Non-pigmented ciliary epithelial cell (primary cell): Measurements from ENCODE around the gene HERC6.
"Not testable (repeated sequence)": the region's sequence is repeated elsewhere in the genome, so short reads cannot be mapped to it uniquely, and the experiment has no call there.

Experiments
- DNase-seq: peaks from one replicate; pipeline ENCODE4 v3.0.0-alpha.2; 2010; ENCODE audit warnings: low read depth

The HERC6 gene

DNA sequence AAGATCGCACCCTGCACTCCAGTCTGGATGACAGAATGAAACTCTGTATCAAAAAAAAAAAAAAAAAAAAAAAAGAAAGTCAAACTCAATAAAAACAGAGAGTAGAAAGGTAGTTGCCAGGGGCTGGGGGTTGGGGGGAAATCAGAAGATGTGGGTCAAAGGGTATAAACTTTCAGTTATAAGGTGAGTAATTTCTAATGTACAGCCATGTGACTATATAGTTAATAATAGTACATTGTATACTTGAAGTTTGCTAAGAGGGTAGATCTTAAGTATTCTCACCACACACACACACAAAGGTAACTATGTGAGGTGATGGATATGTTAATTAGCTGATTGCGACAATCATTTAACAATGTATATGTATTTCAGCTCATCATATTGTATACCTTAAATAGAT, 11.5 kb downstream of the HERC6 start:
- no peak for DNase-seq

DNA sequence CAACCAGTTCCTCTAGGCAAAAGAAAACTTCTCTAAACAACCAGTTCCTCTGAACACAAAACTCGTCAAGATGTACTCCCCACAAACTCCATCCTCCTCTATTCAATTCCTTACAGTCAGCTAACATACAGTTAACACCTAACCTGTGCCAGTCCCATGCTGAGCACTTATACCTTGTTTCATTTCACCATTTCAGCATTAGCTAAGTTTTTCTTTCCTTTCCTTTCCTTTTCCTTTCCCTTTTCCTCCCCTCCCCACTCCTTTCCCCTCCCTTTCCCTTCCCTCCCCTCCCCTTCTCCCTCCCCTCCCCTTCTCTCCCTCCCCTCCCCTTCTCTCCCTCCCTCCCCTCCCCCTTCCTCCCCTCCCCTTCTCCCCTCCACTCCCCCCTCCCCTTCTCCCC, 13.1 kb downstream of the HERC6 start:
- no peak for DNase-seq

DNA sequence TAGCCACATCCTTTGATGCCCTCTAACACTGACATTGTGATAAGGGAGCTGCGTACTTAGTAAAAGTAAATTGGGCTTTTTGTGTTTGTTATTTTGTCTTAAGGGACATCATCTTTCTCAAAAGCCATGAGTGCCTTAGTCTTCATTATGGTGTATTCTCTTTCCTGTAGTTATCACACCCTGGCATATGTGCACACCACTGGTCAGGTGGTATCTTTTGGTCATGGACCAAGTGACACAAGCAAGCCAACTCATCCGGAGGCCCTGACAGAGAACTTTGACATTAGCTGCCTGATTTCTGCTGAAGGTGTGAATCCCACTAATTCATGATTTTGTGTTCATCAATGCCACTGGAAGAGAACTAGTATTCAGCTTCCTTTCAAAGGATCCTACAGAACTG, 18.0 kb downstream of the HERC6 start:
- no peak for DNase-seq

DNA sequence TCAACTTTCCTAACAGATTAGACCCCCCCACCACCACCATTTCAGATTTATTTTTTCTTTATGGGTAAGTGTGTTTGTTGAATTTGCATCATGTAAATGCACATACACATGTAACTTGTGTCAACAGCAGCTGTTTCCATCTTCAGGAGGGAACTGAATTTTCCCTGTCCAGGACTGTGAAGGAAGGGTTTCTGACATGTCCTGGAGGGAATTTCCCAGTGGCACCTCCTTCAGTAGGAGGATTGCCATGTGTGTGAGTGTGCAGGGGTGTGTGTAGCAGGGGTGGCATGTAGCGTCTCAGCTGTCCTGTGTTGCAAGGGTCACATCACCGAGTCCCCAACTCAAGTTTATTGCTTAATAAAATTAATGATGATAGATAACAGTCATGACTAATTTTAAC, 19.7 kb downstream of the HERC6 start:
- DNase-seq, result no peak

DNA sequence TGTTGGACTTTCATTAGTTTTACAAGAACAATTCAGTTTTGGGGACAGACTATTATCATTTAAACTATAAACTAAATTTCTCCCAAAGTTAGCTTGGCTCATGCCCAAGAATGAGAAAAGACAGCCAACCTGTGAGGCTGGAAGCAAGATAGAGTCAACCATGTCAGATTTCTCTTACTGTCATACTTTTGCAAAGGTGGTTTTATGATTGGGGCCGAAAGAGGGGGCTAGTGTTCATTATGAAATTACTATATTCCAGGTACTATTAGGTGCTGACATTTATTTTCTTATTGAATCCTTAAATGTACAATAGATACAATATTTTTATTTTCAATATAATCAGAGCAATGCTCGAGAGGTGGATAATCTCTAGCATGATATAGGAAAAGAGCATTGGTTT, 30.6 kb downstream of the HERC6 start:
- DNase-seq, result no peak

DNA sequence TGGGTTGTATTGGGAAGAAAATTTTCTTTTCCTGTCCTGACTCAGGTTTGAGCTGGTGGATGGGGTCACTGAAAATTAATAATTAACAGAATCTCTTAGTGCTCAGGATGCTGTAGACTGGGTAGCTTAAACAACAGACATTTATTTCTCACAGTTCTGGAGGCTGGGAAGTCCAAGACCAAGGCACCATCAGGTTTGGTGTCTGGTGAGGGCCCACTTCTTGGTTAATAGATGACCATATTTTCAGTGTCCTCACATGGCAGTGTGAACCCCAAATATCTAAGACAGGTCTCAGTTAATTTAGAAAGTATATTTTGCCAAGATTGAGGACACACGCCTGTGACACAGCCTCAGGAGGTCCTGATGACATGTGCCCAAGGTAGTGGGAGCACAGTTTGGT, 31.1 kb downstream of the HERC6 start:
- no peak for DNase-seq

DNA sequence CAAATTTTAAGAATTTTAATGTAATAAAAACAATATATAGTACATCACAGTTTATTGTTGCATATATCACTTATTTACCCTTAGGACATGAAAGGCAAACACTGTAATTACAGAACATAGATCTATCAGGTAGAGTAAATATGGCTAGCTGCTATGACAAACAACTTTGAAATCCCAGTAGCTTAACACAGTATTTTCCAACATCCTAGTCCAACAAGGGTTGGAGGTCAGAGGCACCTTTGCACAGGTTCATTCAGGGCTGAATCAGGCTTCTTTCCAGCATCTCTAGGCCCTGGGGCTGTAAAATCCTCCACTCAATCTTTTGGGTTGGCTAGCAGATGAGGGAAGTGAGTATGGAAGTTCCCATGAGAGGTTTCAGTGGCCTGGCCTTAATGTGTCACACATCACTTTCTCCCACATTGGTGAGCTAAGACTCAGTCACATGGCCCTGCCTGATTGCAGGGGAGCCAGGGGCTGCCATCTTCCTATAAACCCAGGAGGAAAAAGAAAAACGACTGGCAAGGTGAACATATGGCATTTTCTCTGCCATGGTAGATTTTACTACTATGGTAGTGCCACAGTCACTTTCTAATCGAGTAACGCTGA, 32.9 kb downstream of the HERC6 start:
- DNase-seq, result no peak

DNA sequence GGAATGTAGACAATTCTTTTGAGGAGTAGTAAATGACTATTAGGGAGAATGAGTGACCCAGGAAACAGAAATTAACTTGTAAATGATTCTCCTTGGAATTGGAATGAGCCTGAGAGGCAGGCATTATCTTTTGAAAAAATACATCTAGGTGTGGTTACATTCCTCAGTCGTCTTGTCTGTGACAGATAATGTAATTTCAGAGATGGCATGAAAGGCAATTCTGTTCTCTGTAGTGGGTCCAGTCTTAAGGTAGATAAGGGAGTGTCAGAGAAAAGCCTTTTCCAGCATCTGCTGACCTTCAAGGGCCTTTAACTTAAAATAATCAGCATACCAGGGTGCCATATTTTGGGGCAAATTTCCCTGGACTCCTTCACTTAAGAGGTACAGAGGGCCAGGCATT, 35.1 kb downstream of the HERC6 start:
- DNase-seq, result no peak

DNA sequence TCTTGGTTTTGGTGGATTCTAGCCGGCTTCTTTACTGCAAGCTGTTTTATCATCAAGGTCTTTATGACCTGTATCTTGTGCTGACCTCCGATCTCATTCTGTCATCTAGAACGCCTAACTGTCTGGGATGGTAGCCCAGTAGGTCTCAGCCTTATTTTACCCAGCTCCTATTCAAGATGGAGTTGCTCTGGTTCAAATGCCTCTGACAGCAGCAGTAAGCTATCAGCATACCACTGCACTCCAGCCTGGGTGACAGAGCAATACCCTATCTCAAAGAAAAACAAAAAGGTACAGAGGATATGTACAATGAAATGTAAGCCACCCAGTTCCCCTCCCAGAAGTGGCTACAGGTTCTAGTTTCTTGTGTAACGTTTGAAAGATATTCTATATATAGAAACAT, 36.1 kb downstream of the HERC6 start:
- DNase-seq, result no peak

DNA sequence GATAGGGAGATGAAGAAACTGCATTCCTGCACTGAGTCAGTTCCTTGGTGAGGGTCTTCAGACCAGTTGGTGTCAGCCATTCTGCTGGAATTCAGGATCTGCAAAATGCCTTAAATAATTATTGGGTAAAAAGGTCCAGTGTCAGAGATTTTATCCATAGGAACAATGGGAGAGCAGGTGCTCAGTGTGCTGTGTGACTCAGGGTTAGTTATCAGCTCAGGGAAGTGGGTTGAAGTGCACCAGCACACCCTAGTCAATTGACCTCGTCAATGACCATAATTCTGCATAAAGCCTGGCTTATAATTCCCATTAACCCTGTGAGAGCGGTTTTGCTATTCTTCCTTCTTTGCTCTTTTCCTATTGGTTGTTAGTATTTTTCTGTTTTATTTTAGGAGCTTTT, 37.3 kb downstream of the HERC6 start:
- DNase-seq, result no peak

DNA sequence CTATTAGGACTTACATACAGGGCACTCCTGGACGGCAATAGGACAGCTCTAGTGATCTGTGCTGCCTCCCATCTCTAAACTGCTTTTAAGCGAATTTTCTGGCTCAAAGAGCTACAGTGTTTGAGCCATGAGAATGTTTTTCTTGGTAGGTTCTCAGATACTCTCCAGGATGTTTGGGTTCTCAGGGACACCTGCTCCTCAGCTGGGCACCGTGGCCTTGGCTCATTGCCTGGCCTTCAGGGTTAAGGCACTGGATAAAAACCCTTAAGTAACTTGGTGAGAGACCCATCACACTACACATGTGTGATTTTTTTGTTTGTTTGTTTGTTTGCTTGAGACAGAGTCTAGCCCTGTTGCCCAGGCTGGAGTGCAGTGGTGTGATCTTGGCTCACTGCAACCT, 39.8 kb downstream of the HERC6 start:
- DNase-seq, result no peak

DNA sequence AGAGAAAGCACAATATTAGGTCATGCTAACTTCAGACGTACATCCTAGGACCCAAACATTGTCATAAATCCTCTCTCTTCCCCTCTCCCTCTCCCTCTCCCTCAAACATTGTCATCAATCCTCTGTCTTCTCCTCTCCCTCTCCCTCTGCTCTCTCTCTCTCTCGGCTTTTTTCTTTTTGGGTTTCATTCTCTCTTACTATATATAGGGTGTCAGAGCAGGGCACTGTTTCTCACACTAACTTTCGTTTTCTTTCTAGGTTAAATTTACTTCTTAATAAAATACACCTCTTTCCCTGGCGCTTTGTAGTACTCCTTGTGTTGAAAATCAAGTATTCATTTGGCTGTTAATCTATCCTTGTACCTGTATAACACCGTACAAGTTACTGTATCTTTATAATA, 41.2 kb downstream of the HERC6 start:
- no peak for DNase-seq

DNA sequence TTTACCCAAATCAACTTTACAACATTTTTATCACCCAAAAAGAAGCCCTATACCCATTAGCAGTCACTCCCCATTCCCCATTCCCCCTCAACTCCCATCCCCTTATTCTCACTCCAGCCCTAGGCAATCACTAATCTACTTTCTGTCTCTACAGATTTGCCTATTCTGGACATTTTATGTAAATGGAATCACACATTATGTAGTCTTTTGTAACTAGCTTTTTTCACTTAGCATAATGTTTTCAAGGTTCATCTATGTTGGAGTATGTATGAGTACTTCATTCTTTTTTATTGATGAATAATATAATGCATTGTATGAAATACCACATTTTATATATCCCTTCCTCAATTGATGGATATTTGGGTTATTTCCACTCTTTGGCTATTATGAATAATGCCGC, 42.2 kb downstream of the HERC6 start:
- no peak for DNase-seq

DNA sequence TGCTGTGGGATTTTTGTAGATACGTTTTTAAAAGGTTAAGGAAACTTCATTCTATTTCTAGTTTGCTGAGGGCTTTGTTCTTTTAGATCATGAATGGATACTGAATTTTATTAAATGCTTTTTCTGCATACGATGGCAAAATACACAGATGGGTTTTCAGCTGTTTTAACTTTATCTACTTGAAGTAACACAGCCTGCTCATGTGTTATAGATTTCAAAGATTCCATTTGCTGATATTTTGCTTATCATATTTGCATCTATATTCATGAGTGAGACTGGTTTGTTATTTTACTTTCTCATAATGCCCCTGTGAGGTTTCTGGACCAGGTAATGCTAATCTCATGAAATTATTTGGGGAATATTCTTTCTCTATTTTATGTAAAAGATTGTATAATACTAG, 43.8 kb downstream of the HERC6 start:
- no peak for DNase-seq

DNA sequence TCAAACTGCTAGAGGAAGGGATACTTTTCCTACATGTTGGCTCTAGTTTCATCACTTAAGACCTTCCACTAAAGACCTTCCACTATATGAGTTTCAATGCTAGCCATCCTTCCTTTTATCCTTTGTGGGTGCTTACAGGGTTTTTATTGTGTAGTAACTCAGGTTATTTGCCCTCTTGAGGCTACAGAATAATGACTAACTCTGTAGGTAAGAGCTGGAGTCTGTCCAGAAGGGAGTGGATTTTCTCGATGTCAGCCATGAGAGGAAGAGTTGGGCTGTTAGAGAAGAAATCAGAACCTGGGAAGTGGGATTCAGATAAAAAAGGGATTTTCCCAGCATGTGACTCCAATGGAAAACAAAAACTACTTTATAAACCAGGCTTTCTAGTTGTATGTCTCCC, 50.7 kb downstream of the HERC6 start:
- DNase-seq, result no peak

DNA sequence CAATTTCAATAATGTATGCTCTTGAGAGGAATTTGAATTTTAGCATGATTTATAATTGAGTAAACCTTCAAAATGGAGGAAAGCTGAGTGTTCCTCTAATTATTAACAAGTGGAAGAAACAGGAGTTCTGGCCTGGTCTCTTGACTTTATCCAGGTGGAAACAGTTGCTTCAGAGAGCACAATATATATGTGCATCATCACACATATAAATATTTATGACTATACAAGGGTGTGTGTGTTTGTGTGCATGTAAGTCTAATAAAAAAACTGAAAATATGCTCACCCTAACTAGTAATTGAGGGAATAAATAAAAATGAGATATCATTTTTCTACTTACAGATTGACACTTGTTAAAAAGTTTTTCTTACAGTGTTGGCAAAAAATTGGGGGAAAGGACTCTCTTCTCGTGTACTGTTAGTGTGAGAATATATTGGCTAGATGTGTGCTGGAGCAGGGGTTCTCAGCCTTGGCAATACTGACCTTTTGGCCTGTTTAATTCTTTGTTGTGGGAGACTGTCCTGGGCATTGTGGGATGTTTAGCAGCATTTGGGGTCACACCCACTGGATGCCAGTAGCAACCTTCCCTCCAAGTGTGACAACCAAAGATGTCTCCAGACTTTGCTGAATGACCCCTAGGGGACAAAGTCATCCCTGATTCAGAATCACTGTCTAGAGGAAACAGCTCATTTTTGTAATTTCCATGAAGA, 57.5 kb downstream of the HERC6 start:
- DNase-seq, result no peak

DNA sequence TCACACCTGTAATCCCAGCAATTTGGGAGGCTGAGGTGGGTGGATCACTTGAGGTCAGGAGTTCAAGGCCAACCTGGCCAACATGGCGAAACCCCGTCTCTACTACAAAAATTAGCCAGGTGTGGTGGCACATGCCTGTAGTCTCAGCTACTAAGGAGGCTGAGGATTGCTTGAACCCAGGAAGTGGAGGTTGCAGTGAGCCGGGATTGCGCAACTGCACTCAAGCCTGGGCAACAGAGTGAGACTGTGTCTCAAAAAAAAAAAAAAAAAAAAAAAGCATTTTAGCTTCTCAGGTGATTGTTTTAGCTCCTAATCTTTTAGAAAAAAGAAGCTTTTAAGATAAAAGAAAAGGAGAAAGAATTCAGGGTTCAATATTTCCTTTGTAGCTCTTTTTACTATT, 59.2 kb downstream of the HERC6 start:
- DNase-seq, result not testable (repeated sequence)

DNA sequence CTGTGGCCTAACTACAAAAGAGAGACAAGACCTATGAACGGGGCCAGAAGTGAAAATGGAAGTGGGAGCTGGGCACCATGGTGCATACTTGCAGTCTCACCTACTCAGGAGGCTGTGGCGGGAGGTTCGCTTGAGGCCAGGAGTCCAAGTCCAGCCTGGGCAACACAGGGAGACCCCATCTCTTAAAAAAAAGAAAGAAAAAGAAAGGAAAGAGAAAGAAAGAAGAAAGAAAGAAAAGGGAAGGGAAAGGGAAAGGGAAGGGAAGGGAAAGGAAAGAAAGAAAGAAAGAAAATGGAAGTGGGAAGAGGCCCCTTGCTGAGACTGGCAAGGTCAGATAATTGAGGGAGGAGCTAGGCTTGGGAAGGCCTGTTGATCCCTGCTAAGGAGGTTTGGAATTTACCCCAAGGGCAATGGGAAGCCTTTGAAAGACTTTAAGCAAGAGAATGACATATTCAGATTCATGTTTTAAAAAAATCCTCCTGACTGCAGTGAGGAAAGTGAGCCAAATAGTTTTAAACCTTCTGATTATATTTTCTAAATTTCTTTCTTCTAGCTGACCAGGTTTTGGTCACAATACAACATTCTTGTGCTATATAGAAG, 60.6 kb downstream of the HERC6 start:
- DNase-seq, result no peak

DNA sequence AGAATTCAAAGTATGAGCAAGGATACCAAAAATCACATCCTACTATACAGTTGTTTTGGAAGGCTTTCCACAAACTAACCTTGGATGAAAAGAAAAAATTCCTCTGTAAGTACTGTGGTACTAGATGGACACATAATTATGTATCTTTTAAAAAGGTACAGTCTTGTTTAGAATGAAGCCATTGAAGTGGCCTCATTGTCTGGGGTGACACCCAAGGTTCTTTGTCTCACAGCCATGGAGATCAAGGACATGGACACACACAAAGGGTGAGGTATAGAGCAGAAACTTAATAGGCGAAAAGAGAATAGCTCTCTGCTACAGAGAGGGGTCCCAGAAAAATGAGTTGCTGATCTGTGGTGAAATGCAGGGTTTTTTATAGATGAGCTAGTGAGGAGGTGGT, 61.5 kb downstream of the HERC6 start:
- DNase-seq, result no peak

DNA sequence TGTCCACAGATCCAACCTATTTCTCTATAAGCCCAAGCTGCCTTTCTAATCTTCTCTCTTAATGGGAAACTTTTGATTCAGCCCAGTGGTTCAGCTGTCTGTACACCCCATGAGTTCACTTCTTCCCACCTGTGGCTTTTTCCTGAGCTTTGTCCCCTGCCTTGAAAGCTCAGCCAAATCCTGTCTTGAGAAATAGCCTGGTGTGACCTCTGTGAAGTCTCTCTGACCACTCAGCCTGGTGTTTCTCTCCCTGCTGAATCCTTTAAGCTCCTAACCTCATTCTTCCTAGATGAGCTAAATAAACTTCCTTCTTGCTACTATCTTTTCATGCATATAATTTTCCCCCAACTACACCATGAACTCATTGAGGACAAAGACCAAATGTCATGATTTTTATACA, 63.0 kb downstream of the HERC6 start:
- DNase-seq, result no peak

DNA sequence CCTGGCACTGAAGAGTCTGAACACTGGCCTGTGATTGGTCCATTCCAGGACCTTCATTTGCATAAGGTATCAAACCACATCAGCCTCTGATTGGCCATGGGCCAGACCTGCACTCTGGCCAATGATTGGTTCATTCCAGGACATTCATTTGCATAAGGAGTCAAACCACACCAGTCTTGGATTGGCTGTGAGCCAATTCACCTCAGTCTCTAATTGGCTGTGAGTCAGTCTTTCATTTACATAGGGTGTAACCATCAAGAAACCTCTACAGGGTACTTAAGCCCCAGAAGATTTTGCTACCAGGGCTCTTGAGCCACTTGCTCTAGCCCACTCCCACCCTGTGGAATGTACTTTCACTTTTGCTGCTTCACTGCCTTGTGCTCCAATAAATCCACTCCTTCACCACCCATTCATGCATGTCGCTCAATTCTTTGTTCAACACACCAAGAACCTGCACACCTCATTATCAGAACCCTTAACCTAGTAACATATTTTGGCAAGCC, 64.1 kb downstream of the HERC6 start:
- DNase-seq, result no peak

DNA sequence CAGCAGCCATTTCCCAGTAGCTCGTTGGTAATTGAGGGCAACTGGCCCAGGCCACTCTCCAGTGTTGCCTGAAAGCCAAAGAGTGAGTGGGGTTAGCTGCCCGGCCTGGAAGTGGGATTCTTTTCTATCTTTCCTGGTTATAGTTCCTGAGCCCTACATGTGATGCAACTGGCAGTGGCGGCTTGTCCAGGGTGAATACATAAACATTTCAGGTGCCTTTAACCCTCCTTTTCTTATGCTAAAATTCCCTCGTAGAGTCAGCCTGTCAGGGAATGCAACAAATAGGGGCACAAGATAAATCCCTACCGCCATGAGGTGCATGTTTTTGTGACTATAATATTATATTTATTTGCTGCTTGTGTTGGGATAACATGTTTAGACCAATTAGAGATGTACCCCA, 64.8 kb downstream of the HERC6 start:
- no peak for DNase-seq

DNA sequence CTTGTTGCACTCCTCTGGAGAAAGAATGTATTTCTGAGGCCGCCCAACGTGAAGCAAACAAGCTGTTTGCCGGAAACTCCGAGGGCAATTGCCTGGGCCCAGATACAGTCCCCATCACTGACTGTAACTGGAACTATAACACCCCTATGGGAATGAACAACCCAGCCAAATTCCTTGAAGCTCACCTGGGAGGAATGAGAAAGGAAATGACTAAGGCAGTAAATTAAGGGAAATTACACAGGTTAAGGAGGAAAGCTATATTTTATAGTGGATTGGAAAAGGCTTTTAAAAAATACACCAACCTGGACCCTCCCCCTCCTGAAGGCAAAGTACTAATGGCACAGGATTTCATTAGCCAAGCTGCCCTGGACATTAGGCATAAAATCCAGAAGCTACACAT, 66.6 kb downstream of the HERC6 start:
- DNase-seq, result no peak

DNA sequence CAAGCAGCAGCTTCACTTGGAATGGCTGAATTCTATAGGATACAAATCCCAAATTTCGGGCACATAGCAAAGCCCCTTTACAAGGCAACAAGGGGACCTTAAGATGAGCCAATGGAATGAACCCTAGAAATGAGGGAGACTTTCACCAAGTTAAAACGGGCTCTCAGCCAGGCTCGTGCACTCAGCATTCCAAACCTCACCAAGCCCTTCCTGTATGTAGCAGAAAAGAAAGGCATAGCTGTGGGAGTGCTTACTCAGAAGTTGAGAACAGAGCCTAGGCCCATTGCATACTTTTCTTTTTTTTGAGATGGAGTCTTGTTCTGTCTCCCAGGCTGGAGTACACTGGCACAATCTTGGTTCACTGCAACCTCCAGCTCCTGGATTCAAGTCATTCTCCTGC, 67.5 kb downstream of the HERC6 start:
- no peak for DNase-seq
